GM18508 (cell line): ENCODE measurements around the gene ZNF331.

Experiments used
- ATAC-seq: cut with Tn5 transposase; IDR thresholded peaks from one replicate; pipeline ENCODE4 v1.9.1; 2021; ENCODE audit warnings: moderate number of reproducible peaks; ENCODE audit not compliant: insufficient read depth, unreplicated experiment

Gene ZNF331

GRCh38 chr19:53520163-53520546 is 17.8 kb upstream of the ZNF331 start:
- ATAC-seq = no peak

- ATAC-seq = peak; percentile 84
These were observed 17.2 kb upstream of the ZNF331 start for GRCh38 chr19:53520547-53521372.

GRCh38 chr19:53521373-53522202 is 16.4 kb upstream of the ZNF331 start:
- ATAC-seq = no peak

- ATAC-seq = no peak
These were observed 12.0 kb upstream of the ZNF331 start for GRCh38 chr19:53525922-53526321.

- ATAC-seq = no peak
These were observed 7.3 kb upstream of the ZNF331 start for GRCh38 chr19:53530622-53531021.

- no peak for ATAC-seq
These were observed 6.5 kb upstream of the ZNF331 start for GRCh38 chr19:53531457-53531856.

- no peak for ATAC-seq
These were observed 5.6 kb upstream of the ZNF331 start for GRCh38 chr19:53532362-53532761.

GRCh38 chr19:53536225-53536548 is 1.8 kb upstream of the ZNF331 start:
- ATAC-seq = no peak

- ATAC-seq = peak; percentile 12
These were observed 824 bp upstream of the ZNF331 start for GRCh38 chr19:53537121-53537520.

GRCh38 chr19:53538378-53539109 is 599 bp downstream of the ZNF331 start:
- ATAC-seq = no peak

GRCh38 chr19:53540091-53540490 is 2.1 kb downstream of the ZNF331 start:
- ATAC-seq = no peak

GRCh38 chr19:53541971-53542370 is 4.0 kb downstream of the ZNF331 start:
- ATAC-seq = no peak

GRCh38 chr19:53545271-53546065 is 7.5 kb downstream of the ZNF331 start:
- no peak for ATAC-seq

- ATAC-seq = no peak
These were observed 9.0 kb downstream of the ZNF331 start for GRCh38 chr19:53546758-53547513.

- no peak for ATAC-seq
These were observed 11.4 kb downstream of the ZNF331 start for GRCh38 chr19:53549340-53549739.

- ATAC-seq = no peak
These were observed 14.2 kb downstream of the ZNF331 start for GRCh38 chr19:53552001-53552721.

- no peak for ATAC-seq
These were observed 15.2 kb downstream of the ZNF331 start for GRCh38 chr19:53553156-53553555.

GRCh38 chr19:53553865-53554791 is 16.2 kb downstream of the ZNF331 start:
- ATAC-seq = no peak
